Breast epithelium (tissue), 4 donors: ENCODE data around the gene CMKLR1. TPM values are rescaled to one million over a fixed set of nuclear protein-coding genes. Genes with fewer than 3 reads are reported as not detected.

Experiments
- DNase-seq, 2 donors: peaks; one replicate each; pipeline ENCODE4 v3.0.0-alpha.2; 2019; ENCODE audit warnings: low spot score in 2 of 2
- H3K27ac ChIP-seq, 2 donors: fragments of 200-600 bp; sonication (generic) in 1 of 2; one replicate each; pipeline ENCODE4 v1.5.1; 2016 to 2019; ENCODE audit warnings: mild to moderate bottlenecking in 1 of 2
- H3K27me3 ChIP-seq, 2 donors: fragments of 200-600 bp; sonication (generic) in 1 of 2; one replicate each; pipeline versions ENCODE4 v1.5.1 to v1.6.0; 2017 to 2019; ENCODE audit warnings: control low read depth in 1 of 2, mild to moderate bottlenecking in 1 of 2
- H3K36me3 ChIP-seq: fragments of 200-600 bp; one replicate; pipeline ENCODE4 v1.5.1; 2019
- H3K4me1 ChIP-seq, 2 donors: fragments of 200-600 bp; sonication (generic); one replicate each; pipeline ENCODE4 v1.5.1; 2016 to 2019; ENCODE audit warnings: control low read depth in 1 of 2
- H3K4me3 ChIP-seq, 3 donors: fragments of 200-600 bp; sonication (generic); 1 replicate in 2 of 3; 2 replicates in 1 of 3; pipeline ENCODE4 v1.5.1; 2016 to 2019; ENCODE audit warnings: mild to moderate bottlenecking in 3 of 3, moderate library complexity in 2 of 3
- H3K9me3 ChIP-seq, 2 donors: fragments of 200-600 bp; sonication (generic) in 1 of 2; one replicate each; pipeline ENCODE4 v1.5.1; 2016 to 2019; ENCODE audit warnings: control low read depth in 1 of 2
- CTCF ChIP-seq, 3 donors: fragments of 450-650 bp; IDR thresholded peaks; one replicate each; pipeline ENCODE4 v1.5.1; 2016 to 2017; ENCODE audit warnings: antibody characterized with exemption in 3 of 3, mild to moderate bottlenecking in 3 of 3, moderate library complexity in 3 of 3
- POLR2A ChIP-seq: fragments of 450-650 bp; IDR thresholded peaks from one replicate; pipeline ENCODE4 v1.6.1; 2016; ENCODE audit warnings: antibody characterized with exemption, mild to moderate bottlenecking, moderate library complexity
- POLR2AphosphoS5 ChIP-seq, 3 donors: sonication (generic); formaldehyde crosslinking; IDR thresholded peaks; one replicate each; pipeline ENCODE4 v1.6.1; 2017; ENCODE audit warnings: antibody characterized with exemption in 3 of 3
- intact Hi-C: fragments of 100-400 bp; cut with DNase I; formaldehyde crosslinking; loops from one replicate; pipeline ENCODE4 v1.15.1; 2023; ENCODE audit warnings: low total_unique reads
- total RNA-seq, 3 donors: library from RNA; depleted of rRNA; stranded (reverse); fragments of >200 nt; gene quantifications; one replicate each; pipeline ENCODE4 v1.1.0, GENCODE V29; 2016

Gene CMKLR1
- total RNA-seq, 3 donors from 2014 or later, result 4.9 to 30.2 (median 9.1) TPM

DNA sequence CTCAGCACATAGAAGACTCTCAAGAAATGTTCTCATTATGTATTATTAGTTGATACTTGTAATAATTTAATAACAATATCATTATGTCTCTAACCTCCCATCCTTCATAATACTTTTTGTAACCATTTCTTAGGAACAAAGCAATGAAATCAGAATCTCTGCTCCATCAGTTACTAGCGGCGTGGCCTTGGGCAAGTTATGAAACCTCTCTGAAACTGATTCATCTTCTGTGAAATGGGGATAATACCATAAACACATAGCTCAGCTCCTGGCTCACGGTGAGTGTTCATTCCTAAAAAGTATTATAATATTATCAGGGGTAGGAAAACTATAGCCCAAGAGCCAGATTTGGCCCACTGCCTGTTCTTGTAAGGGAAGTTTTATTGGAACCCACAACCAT, 11.4 kb upstream of the CMKLR1 start:
- H3K36me3 ChIP-seq, result no peaks in the 10 kb centered on the region
- TF ChIP-seq POLR2A (no peak), CTCF (IDR thresholded peaks at IDR 0.05) (no peak), POLR2AphosphoS5 (IDR thresholded peaks at IDR 0.05) (no peak)
- H3K4me3 ChIP-seq, result no peak overlapping the region
- H3K9me3 ChIP-seq, result no peaks in the 10 kb centered on the region
- DNase-seq, result no peak
- no peaks in the 10 kb centered on the region for H3K27me3 ChIP-seq
- H3K27ac ChIP-seq, result no peak overlapping the region
- intact Hi-C loops, result loop anchor here (5.0 kb wide), 1 partner anchor 118 kb away; no protein-coding TSS in a partner anchor
- H3K4me1 ChIP-seq, result no peaks in the 10 kb centered on the region

- DNase-seq, result no peak
- H3K4me1 ChIP-seq, result no peaks in the 10 kb centered on the region
- TF ChIP-seq CTCF (IDR thresholded peaks at IDR 0.05) (no peak), POLR2A (no peak), POLR2AphosphoS5 (IDR thresholded peaks at IDR 0.05) (no peak)
- H3K36me3 ChIP-seq, result no peaks in the 10 kb centered on the region
- H3K27me3 ChIP-seq, result no peaks in the 10 kb centered on the region
- H3K4me3 ChIP-seq, result no peak overlapping the region
- no peak overlapping the region for H3K27ac ChIP-seq
- H3K9me3 ChIP-seq, result peaks cover 0 to 5% of the 10 kb centered on the region in 2 donors
- intact Hi-C loops, result loop anchor here (10.0 kb wide), 1 partner anchor 166 kb away; the partner anchor contains the start of gene FICD
Observed at GRCh38 chr12:108349278-108349688, 10.2 kb upstream of the CMKLR1 start.

GRCh38 chr12:108348842-108349241, 9.7 kb upstream of the CMKLR1 start:
- DNase-seq, result no peak
- no peak overlapping the region for H3K4me3 ChIP-seq
- H3K4me1 ChIP-seq, result no peaks in the 10 kb centered on the region
- H3K27me3 ChIP-seq, result no peaks in the 10 kb centered on the region
- H3K36me3 ChIP-seq, result no peaks in the 10 kb centered on the region
- TF ChIP-seq POLR2AphosphoS5 (IDR thresholded peaks at IDR 0.05) (no peak), POLR2A (no peak), CTCF (IDR thresholded peaks at IDR 0.05) (no peak)
- H3K27ac ChIP-seq, result no peak overlapping the region
- peaks cover 0 to 6% of the 10 kb centered on the region in 2 donors for H3K9me3 ChIP-seq
- intact Hi-C loops, result loop anchor here (10.0 kb wide), 1 partner anchor 166 kb away; the partner anchor contains the start of gene FICD

GRCh38 chr12:108346727-108347710, 7.9 kb upstream of the CMKLR1 start:
- Histone ChIP-seq H3K9me3 (peaks cover 0 to 6% of the 10 kb centered on the region in 2 donors), H3K36me3 (no peaks in the 10 kb centered on the region), H3K27me3 (no peaks in the 10 kb centered on the region), H3K4me3 (no peak overlapping the region), H3K4me1 (no peaks in the 10 kb centered on the region), H3K27ac (no peak overlapping the region)
- intact Hi-C loops, result loop anchor here (10.0 kb wide), 1 partner anchor 168 kb away; the partner anchor contains the start of gene FICD
- DNase-seq, result no peak
- TF ChIP-seq CTCF (IDR thresholded peaks at IDR 0.05) (no peak), POLR2AphosphoS5 (IDR thresholded peaks at IDR 0.05) (no peak), POLR2A (no peak)
